ENCODE data around the gene SLC37A1. TPM values are rescaled to one million over a fixed set of nuclear protein-coding genes. Genes with fewer than 3 reads are reported as not detected.

Gene SLC37A1
- total RNA-seq, 3 donors from 2014 or later (not counting 1 experiment from before 2014, with no cell fraction given), result 24.8 to 25.8 (median 25.3) TPM

DNA sequence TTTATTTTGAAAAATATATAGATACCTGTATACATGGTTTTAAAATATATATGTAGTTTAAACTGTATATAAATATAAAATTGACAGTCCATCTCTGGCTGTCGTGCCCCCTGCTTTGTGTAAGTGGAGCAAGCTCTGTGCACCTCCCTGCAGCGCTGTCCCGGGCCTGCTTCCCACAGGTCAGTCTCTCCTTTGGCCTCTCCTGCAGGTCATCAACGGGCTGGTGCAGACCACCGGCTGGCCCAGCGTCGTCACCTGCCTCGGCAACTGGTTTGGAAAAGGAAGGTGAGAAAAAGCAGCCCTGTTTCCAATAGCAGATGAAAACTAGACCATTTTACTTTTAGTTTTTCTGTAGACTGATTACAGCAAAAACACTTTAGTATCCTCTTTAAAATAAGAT, 28.5 kb downstream of the SLC37A1 start:
- TF ChIP-seq, protein P1, sequence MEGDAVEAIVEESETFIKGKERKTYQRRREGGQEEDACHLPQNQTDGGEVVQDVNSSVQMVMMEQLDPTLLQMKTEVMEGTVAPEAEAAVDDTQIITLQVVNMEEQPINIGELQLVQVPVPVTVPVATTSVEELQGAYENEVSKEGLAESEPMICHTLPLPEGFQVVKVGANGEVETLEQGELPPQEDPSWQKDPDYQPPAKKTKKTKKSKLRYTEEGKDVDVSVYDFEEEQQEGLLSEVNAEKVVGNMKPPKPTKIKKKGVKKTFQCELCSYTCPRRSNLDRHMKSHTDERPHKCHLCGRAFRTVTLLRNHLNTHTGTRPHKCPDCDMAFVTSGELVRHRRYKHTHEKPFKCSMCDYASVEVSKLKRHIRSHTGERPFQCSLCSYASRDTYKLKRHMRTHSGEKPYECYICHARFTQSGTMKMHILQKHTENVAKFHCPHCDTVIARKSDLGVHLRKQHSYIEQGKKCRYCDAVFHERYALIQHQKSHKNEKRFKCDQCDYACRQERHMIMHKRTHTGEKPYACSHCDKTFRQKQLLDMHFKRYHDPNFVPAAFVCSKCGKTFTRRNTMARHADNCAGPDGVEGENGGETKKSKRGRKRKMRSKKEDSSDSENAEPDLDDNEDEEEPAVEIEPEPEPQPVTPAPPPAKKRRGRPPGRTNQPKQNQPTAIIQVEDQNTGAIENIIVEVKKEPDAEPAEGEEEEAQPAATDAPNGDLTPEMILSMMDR (IDR thresholded peaks at IDR 0.05), result no peak
- Histone ChIP-seq H3K27ac (ENCODE audit: low read length) (no peak overlapping the region), H3K36me3 (ENCODE audit: control insufficient read depth, insufficient read depth, low read length) (peaks cover 28% of the 10 kb centered on the region), H3K4me1 (ENCODE audit: control insufficient read depth, insufficient read depth, low read length) (peaks cover 14% of the 10 kb centered on the region), H3K27me3 (ENCODE audit: control insufficient read depth, insufficient read depth, low read length) (no peaks in the 10 kb centered on the region), H3K9me3 (ENCODE audit: control insufficient read depth, insufficient read depth, low read length) (no peaks in the 10 kb centered on the region), H3K4me3 (ENCODE audit: low read length) (no peak overlapping the region)
- intact Hi-C loops (cut with micrococcal nuclease), result no loop called here
- no peak overlapping the region for H3K27ac Mint-ChIP-seq
- no peaks in the 10 kb centered on the region for H3K27me3 Mint-ChIP-seq (ENCODE audit: low read depth in 2 of 2)
- H3K36me3 Mint-ChIP-seq, result peaks cover 12% of the 10 kb centered on the region
- DNase-seq (no peak), ATAC-seq (no peak)
- 96% methylated on average over 8 of the region's 8 CpGs for WGBS (ENCODE audit: insufficient coverage)
- H3K9me3 Mint-ChIP-seq, result no peaks in the 10 kb centered on the region
- no peak overlapping the region for H3K4me3 Mint-ChIP-seq
- peaks cover 7 to 11% of the 10 kb centered on the region in 2 donors for H3K4me1 Mint-ChIP-seq

DNA sequence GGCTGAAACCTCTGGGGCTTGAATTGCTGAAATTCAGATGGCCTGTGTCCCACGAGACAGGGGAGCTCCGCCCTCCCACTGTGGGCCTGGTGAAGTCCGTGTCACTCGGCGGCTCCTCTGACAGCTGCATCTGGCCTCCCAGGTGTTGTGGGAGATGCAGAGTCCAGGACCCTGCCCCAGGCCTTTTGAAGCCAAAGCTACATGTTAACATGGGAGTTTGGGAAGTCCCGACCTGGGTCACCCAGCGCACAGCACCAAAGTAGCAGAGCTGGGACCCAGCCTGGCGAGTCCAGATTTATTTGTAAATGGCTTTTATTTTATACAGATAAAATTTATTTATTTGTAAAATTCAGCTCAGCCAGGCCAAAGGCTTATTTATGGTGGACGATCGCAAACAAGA, 28.9 kb downstream of the SLC37A1 start:
- peaks cover 12% of the 10 kb centered on the region for H3K36me3 Mint-ChIP-seq
- H3K9me3 Mint-ChIP-seq, result no peaks in the 10 kb centered on the region

DNA sequence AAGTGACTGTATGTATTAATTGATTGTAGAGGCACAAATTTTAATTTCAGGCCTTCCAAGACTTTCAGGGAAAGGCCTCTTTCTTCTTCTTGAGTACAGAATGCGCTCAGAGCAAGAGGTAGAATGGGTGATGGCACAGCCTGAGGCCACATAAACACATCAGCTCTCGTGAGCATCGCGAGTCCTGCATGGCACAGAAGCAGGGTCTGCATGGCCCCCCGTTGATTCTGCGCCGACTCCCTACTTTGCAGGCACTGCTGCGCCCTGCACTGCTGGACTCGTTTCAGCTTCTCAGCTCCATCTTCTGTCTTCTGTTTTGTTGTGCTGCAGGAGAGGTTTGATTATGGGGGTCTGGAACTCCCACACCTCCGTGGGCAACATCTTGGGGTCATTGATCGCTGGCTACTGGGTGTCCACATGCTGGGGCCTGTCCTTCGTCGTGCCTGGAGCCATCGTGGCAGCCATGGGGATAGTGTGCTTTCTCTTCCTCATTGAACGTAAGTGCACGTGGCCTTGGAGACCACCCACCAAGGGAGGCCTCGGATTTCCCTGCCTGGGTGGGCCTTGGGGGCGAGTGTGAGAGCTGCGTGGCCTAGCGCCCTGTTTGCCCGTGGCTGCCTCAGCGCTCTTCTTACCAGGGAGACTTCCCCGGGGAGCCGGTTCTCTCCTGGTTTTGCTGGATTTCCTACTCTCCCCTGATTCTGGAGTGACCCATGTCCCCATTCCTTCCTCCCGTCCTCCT, 29.6 kb downstream of the SLC37A1 start:
- H3K27me3 Mint-ChIP-seq (ENCODE audit: low read depth in 2 of 2), result no peaks in the 10 kb centered on the region
- peaks cover 37% of the 10 kb centered on the region for H3K36me3 ChIP-seq (ENCODE audit: control insufficient read depth, insufficient read depth, low read length)

More for the DNA sequence above, 28.9 kb downstream of the SLC37A1 start:
- no peaks in the 10 kb centered on the region for H3K9me3 ChIP-seq (ENCODE audit: control insufficient read depth, insufficient read depth, low read length)
- H3K36me3 ChIP-seq (ENCODE audit: control insufficient read depth, insufficient read depth, low read length), result peaks cover 32% of the 10 kb centered on the region
- no peak for ATAC-seq
- intact Hi-C loops (cut with micrococcal nuclease), result no loop called here
- no peaks in the 10 kb centered on the region for H3K27me3 Mint-ChIP-seq (ENCODE audit: low read depth in 2 of 2)
- H3K4me1 Mint-ChIP-seq, result peaks cover 7 to 11% of the 10 kb centered on the region in 2 donors
- 92% methylated on average over 10 of the region's 10 CpGs for WGBS (ENCODE audit: insufficient coverage)
- H3K4me1 ChIP-seq (ENCODE audit: control insufficient read depth, insufficient read depth, low read length), result peaks cover 14% of the 10 kb centered on the region
- TF ChIP-seq, protein P1 (IDR thresholded peaks at IDR 0.05), result no peak
- no peaks in the 10 kb centered on the region for H3K27me3 ChIP-seq (ENCODE audit: control insufficient read depth, insufficient read depth, low read length)
- no peak overlapping the region for H3K27ac ChIP-seq (ENCODE audit: low read length)
- no peak overlapping the region for H3K27ac Mint-ChIP-seq
- H3K4me3 ChIP-seq (ENCODE audit: low read length), result no peak overlapping the region
- H3K4me3 Mint-ChIP-seq, result no peak overlapping the region
- no peak for DNase-seq

More for the DNA sequence above, 29.6 kb downstream of the SLC37A1 start:
- Histone ChIP-seq H3K27ac (ENCODE audit: low read length) (no peak overlapping the region), H3K27me3 (ENCODE audit: control insufficient read depth, insufficient read depth, low read length) (no peaks in the 10 kb centered on the region), H3K4me3 (ENCODE audit: low read length) (no peak overlapping the region), H3K9me3 (ENCODE audit: control insufficient read depth, insufficient read depth, low read length) (no peaks in the 10 kb centered on the region), H3K4me1 (ENCODE audit: control insufficient read depth, insufficient read depth, low read length) (peaks cover 14% of the 10 kb centered on the region)
- whole genome bisulfite sequencing (ENCODE audit: insufficient coverage), result 96% methylated on average over 25 of the region's 25 CpGs
- ATAC-seq (no peak), DNase-seq (no peak)
- Mint-ChIP-seq H3K4me1 (peaks cover 7 to 11% of the 10 kb centered on the region in 2 donors), H3K9me3 (no peaks in the 10 kb centered on the region), H3K4me3 (no peak overlapping the region), H3K27ac (no peak overlapping the region), H3K36me3 (peaks cover 15% of the 10 kb centered on the region)
- intact Hi-C loops (cut with micrococcal nuclease), result no loop called here
- TF ChIP-seq, protein P1 (IDR thresholded peaks at IDR 0.05), result no peak
